Stimulated activated CD4-positive, alpha-beta T cell treated with anti-CD3 and anti-CD28 coated beads, TNF-alpha, amount 100 ng/mL, for 24 hours (primary cell): ENCODE measurements around the gene C1orf174.
A peak's percentile ranks its signal among the peaks of the same experiment; 100 is the strongest.

ENCODE experiments used
- DNase-seq, 3 experiments: peaks; one replicate each; pipeline ENCODE4 v3.0.0-alpha.2; 2020; ENCODE audit warnings: low read depth in 3 of 3

C1orf174 gene

DNA sequence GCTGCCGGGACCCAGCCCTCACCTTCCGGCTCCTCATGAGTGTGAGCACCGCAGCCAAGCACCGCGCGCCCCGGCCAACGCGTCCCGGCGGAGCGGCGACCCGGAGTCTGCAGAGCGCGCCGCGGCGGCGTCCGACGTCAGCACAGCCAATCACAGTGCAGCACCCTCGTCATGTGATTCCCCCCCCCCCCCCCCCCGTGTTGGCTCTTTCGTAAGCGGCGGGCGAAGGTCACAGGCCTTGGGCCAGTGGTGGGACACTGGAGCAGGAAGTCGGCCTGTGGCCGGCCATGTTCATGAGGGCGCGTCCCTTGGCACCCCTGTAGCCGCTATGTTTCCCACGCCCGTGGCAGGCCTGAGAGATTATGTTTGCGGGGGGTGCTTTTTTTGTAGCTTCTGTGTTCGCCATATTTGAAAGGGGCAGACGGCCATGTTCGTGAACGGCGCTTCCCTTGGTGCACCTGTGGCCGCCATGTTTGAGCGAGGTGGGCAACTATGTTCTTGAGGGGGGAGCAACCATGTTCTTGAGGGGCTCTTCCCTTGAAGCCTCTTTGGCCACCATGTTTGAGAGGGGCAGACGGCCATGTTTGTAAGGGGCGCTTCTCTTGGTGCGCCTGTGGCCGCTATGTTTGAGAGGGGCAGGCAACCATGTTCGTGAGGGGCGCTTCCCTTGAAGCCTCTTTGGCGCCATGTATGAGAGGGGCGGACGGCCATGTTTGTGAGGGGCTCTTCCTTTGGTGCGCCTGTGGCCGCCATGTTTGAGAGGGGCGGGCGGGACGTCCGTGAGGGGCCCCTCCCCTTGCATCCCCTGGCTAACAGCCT is at the start of gene C1orf174:
Gene C1orf174 (minus strand): TSS at position 123 of the 819 bp plus-strand sequence. CDS start 86 bp downstream, at position 37.
- peak; percentile 78 to 88 (median 88) for DNase-seq

DNA sequence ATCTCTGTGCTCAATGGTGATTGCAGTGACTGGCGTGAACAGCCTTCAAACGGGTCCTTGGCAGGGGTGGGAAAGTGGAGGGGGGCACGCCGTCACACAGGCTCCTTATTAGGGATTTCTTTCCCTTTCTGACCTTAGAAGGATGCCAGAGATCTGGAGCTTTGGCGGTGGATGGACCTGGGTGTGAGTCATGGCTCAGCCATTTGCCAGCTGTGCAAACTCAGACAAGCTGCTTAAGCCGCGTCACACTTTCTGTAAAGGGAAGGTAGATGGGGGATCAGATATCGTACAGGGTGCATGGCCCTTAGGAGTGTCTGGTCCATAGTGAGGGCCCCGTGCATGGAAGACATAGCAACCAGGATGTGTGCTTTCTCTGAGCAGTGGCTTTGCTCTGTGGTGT is 48.3 kb upstream of the C1orf174 start:
- no peak for DNase-seq

DNA sequence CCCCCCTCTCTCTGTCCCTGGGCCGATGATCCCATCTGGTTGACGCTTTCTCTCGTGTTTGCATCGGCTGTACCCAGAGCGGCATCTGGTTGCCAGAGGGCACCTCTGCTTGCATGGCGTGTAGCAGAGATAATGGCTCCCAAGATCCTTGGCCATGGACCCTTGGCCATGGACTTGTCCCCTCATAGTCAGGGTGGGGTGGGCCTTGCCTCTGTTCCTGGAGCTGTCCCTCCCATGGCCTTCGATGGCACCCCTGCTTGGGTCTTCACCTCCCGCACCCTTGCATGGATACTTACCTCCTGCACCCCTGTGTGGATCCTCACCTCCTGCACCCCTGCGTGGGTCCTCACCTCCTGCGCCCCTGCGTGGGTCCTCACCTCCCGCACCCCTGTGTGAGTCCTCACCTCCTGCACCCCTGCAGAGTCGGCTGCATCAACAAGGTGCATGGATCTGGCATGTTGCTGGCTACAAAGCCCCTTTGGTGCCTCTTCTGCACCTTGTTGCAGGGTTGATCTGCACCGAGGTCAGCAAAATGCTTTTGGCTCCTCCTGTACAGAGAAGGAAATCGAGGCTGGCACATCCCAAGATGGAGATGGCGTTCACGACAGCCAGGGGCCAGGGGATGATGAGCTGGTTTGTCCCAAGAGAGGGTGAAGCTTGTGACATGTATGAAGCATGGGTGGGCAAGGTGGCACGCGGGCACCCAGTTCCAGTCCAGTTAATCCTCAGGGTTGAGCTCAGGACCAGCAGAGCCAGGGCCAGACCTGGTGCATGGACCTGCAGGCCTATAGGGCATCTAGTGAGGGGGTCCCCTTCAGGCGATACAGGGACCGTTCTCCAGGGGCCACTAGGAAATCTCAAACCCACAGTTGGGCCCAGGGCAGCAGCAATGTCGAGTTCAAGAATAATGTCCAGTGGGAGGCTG is 46.1 kb upstream of the C1orf174 start:
- DNase-seq = no peak

DNA sequence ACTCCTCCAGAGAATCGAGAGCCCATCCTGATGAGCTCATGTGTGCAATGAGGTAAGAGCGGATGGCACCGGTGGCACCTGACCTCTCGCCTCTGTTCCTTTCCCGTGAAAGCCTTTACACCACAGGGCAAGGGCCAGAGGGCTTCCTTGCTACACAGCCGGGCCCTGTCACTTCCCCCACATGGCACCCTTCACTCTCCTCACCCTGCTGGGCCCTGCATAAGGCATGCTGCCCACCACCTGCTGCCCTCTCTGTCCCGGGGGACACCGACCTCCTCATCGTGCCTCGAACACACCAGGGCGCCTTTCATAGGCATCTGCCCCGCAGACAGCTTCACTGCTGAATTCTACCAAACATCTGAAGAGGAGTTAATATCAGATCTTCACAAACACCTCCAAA is 45.1 kb upstream of the C1orf174 start:
- DNase-seq = no peak

DNA sequence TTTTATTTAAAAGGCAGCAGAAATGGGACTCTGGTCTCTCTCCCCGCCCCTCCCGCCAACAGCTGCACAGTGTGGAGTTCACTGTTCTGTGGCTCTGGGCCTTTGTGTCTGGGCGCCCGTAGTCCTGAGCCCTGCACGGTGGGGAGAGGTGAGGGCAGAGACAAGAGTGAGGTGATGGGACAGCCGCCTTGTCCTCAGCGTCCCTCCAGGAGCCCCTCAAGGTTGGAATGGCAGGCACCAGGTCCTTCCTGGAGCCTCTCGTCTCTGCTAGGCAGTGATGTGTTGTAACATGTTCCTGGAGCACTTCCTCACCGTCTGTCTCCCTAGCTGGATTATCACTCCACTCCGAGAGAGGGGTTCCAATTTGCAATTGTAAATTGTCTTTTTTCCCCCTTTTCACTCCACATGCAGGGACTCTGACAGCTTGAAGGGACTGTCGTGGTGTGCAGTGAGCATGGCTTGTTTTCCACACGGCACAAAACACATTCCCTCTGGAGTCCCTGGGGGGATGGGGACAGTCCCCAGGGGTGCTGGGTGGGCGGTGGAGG is 44.6 kb upstream of the C1orf174 start:
- DNase-seq = no peak

DNA sequence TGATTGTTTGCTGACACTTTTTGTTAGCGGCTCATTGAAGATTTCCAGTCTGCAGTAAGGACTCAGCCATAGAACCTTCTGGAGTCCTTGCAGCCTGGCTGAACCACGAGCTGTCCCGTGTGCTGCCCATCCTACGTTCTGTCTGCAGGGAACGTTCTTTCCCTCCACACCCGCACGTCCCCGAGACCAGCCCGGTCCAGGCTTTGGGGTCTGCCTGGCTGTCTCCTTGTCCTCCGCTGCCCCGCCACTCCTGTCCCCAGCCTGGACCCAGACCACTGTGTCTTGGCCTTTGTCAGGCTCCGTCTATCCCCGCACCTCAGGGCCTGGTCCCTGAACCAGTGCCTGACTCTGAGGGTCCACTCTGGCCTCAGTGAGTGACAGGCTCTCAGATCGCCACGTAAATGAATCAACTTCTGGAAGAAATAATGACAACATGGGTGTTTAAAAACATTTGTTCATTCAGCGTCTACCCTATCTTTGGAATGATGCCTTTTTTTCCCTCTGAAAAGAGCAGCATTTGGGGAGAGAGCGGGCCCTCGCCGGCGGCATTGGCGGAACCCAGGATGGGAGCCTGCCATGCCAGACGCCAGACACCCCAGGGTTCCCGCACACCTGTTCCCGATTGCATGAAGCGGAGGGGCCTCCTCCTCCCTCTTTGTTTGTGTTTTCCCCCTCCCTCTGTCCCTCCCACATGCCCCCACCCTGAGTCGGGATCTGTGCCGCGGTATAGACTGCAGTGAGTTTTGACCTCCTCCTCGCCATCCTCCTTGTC is 43.9 kb upstream of the C1orf174 start:
- no peak for DNase-seq

DNA sequence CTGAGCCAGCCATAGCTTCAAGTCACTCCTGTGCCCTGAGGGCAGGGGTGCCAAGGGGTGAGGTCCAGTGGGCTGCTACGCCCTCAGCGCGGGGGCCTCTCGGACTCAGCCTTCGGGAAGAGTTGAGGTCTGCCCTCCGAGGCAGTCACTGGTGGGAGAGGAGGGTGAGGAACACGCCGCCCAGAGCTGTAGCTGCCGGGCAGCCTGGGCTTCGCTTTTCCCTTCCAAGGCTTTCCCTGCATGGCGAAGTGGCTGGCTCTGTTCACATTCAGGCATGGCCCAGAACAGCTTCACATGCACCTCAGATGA is 43.0 kb upstream of the C1orf174 start:
- no peak for DNase-seq

DNA sequence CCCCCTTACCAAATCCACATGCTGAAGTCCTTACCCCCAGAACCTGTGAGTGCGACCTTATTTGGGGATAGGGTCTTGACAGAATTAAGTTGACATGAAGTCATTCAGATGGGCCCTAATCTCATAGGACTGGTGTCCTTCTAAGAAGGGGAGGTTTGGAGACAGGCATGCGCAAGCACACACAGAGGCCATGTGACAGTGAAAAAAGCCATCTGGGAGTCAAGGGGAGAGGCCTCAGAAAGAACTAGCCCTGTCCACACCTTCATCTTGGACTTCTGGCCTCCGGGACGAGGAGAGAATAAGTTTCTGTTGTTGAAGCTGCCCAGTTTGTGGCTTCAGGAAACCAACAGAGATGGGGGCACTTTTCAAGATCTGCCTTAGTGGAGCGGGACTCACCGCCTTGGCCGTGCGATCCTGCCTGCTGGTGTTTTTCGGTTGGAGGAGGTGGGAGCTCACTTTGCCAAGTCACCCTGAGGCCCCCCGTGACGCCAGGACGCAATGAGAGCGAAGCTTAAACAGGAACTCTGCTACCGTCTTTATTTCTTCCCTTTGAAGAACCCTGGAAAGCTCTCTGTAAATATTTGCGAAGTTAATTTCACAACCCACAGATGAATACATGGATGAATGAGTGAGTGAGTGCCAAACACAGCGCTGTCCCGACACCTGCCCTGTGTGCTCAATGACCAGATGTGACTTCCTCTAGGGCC is 42.5 kb upstream of the C1orf174 start:
- DNase-seq = no peak

DNA sequence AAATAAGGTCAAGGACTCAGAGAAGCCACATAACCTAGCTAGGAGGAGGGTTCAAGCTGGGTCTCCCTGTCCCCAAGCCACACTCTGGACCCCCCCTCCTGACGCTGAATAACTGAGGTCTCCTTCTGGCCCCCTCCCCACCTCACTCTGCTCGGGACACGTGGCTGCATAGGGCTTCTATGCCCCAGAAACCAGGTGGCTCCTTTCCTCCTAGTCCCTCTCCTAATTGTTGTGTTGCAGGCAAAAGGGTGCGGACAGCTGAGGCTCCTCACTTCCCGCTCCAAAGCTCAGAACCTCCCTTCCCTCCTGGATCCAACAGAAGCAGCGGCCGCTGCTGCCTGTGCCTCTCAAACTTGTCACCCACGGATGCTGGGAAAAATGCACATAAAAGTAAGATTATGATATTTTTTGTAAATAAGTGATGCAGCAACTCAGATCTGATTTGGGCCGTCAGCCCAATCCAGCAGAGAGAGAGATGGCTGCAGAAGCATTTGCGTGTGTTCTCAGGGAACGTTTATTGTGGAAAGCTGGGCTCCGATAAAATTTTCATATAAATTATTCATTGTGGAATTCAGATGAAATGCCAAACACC is 40.8 kb upstream of the C1orf174 start:
- no peak for DNase-seq

DNA sequence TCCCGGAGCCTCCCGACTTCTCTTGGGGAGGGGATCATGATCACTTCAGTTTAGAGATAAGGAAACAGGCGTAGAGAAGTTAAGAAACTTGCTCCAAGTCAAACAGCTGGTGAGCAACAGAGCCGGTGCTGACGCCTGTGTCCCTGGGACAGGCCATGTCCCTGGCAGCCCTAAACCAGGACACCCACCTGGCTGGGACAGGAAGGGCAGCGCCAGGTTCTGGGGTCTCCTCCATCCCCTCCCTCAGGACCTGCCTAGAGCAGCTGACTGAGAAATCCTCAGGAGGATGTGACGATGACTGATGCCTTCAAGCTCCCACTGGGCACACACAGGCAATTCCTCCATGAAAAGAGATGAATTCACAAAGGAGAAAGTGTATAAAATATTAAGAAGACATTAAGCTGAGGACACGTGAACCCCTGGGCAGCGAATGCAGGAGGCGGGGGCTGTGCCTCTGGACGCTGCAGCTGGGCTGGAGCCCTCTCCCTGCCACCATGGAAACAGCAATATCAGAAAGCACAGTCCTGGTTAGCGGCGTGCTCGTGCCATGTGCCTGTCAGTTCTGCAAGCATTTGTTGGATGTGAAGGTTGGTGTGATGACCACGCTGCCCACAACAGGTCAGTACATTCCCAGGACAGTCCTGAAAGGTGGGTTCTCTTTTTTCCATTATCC is 40.1 kb upstream of the C1orf174 start:
- no peak for DNase-seq

DNA sequence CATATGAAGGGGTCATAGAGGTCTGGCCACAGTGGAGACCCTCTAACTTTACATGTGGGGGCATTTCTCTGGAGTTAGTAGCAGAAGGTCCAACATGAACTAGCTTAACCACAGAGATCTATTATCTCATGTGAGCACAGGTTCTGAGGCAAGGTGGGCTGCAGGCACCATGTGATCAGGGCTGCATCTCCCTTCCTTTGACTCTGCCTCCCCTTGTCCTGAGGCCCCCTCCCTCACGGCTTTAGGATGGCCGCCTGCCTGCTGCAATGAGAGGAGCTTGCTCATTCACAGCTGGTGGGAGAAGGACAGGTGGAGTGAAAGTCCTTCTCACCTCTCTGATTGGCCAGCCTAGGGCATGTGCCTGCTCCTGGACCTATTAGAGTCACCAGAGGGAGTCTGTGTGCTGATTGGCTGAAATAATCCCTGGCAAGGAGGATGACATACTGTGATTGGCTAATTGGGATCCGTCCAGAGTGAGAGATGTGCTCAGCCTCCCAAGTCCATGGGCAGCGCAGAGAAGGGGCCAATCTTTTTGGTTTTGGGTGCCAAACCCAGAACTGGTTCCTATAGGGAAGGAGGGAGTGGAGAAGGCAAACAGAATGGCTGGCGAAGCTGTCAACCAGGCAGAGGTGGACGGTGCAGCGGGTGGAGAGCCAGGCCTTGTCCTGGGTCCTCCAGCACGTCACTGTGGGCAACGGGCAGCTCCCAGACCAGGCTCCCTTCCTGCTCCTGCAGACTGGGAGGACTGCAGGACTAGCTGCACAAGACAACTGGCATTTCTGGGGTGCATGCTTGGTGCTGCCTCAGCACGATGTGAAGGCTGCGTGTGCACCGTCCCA is 39.4 kb upstream of the C1orf174 start:
- no peak for DNase-seq

DNA sequence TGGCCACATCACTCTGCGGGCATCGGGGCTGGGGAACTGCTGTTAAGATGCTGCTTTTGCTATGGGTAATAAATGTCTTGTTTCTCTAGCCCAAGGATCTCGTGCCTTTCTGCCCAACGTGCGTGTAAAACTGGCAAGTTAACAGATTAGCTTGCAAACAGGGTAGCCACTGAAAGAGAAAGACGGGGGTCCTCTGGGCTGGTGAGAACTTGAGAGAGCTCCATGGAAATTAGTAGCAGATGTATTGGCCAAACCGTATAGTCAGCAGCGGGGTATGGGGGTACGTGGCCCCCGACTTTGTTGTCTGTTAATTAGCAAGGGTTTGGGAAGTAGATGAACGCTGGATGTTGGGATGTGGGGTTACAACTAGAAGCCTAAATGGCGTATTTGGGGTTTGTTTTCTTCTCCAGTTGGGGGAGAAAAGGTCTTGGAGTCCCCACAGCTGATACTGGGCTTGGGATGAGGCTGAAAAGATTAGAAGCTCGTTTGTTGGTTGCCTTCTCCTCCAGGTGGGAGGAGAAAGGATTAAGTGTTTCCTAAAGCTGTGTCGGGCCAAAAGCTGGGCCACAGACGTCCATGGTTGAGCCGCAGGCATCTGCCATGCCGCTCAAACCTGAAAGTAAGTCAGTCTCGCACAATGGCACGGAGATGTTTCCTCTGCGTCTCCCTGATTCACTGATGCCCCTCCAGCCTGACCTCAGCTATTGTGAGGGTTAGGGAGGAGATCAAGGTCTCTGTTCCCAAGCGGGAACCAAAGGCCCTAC is 32.3 kb upstream of the C1orf174 start:
- DNase-seq = no peak

DNA sequence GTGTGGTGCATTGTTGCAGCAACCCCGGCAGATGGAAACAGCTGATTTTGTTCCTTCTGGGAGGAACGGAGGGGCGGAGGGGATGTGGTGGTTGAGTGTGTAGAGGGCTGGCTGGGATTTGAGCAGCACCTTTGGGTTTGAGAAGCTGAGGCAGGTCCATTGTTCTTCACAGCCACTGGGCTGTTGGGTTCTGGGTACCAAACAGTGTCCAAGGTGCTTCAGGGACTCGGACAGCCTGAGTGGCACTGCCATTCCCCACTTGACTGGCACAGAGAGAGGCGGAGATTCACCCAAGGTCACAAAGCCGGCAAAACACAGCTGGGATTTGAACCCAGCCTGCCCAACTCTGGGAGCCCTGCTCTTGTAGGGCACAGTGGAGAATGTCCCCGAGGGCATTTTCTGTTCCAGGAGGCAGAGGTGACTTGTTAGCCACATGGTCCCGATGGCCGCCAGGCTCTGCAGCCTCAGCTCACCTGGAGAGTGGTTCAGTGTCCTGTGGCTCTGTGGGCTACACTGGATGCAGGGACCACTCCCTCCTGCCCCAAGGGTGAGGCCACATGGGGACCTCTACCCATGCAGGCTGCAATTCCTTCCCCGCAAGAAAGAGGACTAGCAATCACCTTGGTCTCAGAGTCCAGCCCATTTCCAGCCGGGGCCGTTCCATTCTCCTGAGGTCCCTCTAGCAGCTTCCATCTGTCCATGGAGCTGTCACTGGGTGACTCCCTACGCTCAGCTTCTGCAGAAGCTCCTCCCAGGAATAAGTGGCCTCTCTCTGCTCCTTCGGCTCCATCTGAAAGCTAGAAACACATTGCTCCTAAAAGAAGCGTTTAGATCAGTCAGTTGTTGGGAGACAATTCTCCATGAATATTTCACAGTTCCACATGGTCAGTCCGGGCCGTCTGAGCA is 31.2 kb upstream of the C1orf174 start:
- DNase-seq = no peak

DNA sequence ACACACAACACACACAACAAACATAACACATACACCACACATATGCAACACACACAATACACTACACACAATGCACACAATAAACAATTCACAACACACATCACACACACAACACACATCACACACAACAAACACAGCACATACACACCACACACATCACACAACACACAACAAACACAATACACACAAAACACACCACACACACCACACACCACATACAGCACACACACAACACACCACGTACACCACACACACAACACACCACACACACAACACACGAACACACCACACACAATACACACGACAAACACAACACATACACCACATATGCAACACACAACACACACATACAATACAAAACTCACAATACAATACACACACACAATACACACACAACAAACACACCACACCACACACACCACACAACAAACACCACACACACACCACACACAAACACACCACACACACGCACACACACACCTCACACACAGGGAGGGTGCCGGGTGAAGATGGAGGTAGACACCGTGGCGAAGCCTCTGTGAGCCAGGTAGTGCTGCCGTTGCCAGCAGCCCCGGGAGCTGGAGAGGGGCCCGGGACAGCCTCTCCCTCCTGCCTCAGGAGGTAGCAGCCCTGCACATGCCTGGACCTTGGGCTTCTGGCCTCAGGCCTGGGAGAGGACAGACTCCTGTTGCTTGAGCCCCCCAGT is 30.4 kb upstream of the C1orf174 start:
- DNase-seq = no peak

DNA sequence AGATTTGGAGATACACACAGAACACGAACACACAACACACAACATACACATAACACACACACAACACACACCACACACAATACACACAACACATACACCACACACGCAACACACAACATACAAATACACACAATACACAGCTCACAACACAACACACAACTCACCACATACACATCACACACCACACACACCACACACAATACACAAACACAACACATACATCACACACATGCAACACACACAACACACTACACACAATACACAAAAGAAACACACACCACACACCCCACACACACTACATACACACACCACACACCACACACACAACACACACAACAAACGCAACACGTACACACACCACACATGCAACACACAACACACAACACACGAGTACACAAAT is 29.1 kb upstream of the C1orf174 start:
- DNase-seq = no peak

DNA sequence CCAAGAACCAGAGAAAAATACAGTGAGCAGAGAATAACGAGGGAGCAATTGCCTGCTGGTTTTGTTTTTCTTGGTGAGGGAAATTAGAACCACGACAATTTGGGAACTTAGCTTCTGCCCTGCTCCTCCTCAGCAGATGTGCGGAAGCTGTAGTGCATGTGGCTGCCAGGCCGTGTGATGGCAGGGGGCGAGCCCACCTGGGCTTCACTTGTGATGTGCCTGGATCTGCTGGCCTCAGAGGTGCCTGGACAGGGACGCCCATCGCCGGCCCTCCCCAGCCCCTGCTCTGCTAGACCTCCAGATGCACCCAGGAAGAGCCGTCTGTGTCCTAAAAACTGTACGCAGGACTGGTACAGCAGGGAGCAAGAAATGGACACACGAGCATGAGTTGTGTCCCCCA is 28.5 kb upstream of the C1orf174 start:
- no peak for DNase-seq

DNA sequence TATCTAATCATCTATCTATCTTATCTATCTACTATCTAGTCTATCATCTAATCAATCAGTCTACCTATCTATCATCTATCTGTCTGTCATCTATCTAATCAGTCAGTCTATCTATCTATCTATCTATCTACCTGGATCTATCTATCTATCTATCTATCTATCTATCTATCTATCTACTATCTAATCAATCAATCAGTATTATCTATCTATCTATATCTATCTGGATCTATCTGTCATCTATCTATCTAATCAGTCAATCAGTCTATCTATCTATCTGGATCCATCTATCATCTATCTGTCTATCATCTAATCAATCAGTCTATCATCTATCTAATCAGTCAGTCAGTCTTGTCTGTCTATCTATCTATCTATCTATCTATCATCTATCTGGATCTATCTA is 26.9 kb upstream of the C1orf174 start:
- no peak for DNase-seq
